ENCODE measurements around the gene GFOD2.

GRCh38 chr16:67641779-67642708 is 77.1 kb downstream of the GFOD2 start:
- TF ChIP-seq EZH2 (IDR thresholded peaks at IDR 0.05; ENCODE audit: insufficient read depth, poor library complexity, severe bottlenecking) (no peak), EZH2phosphoT487 (IDR thresholded peaks at IDR 0.05; ENCODE audit: insufficient read depth, low read depth) (no peak)
